H1 (cell line): ENCODE measurements around the gene LRCH1.

Source experiments
- POLR2A ChIP-seq, 2 experiments: IDR thresholded peaks; 1 replicate in 1 of 2; 2 replicates in 1 of 2; pipeline ENCODE4 v1.6.1; 2011; ENCODE audit warnings: low read depth in 2 of 2, low read length in 2 of 2, mild to moderate bottlenecking in 2 of 2; ENCODE audit errors: control extremely low read depth in 1 of 2
- SP2 ChIP-seq: IDR thresholded peaks from 2 replicates; pipeline ENCODE4 v1.6.1; 2012; ENCODE audit warnings: mild to moderate bottlenecking, low read length, inconsistent platforms
- YY1 ChIP-seq: IDR thresholded peaks from 2 replicates; pipeline ENCODE4 v1.6.1; 2011; ENCODE audit warnings: low read depth, mild to moderate bottlenecking, low read length
- TF ChIP-seq, protein P1 (sequence below), 3 experiments: IDR thresholded peaks; 1 replicate in 2 of 3; 2 replicates in 1 of 3; pipeline versions ENCODE4 v1.5.1 to v1.6.1; 2011; ENCODE audit warnings: low read length in 3 of 3, mild to moderate bottlenecking in 3 of 3, inconsistent platforms in 2 of 3, low read depth in 1 of 3, moderate library complexity in 1 of 3; ENCODE audit not compliant: insufficient read depth in 1 of 3; ENCODE audit errors: control extremely low read depth in 1 of 3

DNA sequence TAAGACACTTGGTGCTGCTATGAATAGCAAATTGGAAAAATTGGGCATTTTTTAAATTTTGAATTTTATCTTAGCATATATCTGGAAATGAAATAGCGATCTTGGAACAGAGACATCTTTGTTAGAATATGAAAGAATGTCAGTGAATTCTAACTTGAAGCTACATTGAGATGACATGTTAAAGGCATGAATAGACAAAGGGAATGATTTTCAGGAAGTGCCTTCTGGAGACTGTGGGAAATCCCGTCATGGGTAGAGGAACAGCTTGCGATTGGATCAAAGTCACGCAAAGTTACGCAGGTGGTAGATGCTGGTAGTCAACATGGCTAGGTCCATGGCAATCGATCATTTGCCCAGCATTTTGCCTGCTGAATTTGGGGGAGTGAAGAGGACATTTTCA is 43.5 kb downstream of the LRCH1 start:
- TF ChIP-seq, protein P1, sequence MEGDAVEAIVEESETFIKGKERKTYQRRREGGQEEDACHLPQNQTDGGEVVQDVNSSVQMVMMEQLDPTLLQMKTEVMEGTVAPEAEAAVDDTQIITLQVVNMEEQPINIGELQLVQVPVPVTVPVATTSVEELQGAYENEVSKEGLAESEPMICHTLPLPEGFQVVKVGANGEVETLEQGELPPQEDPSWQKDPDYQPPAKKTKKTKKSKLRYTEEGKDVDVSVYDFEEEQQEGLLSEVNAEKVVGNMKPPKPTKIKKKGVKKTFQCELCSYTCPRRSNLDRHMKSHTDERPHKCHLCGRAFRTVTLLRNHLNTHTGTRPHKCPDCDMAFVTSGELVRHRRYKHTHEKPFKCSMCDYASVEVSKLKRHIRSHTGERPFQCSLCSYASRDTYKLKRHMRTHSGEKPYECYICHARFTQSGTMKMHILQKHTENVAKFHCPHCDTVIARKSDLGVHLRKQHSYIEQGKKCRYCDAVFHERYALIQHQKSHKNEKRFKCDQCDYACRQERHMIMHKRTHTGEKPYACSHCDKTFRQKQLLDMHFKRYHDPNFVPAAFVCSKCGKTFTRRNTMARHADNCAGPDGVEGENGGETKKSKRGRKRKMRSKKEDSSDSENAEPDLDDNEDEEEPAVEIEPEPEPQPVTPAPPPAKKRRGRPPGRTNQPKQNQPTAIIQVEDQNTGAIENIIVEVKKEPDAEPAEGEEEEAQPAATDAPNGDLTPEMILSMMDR (IDR thresholded peaks at IDR 0.05; ENCODE audit: control extremely low read depth in 1 of 3, insufficient read depth in 1 of 3, low read depth in 1 of 3, low read length in 3 of 3), result no peak
- TF ChIP-seq YY1 (no peak), POLR2A (IDR thresholded peaks at IDR 0.05; ENCODE audit: control extremely low read depth in 1 of 2, low read depth in 2 of 2, low read length in 2 of 2) (no peak), SP2 (no peak)
